Activated CD4-positive, alpha-beta T cell treated with anti-CD3 and anti-CD28 coated beads for 1 hour (primary cell): ENCODE results near the gene MYO18A.

Experiments used
- DNase-seq: peaks from one replicate; pipeline ENCODE4 v3.0.0-alpha.2; 2020

The MYO18A gene

DNA sequence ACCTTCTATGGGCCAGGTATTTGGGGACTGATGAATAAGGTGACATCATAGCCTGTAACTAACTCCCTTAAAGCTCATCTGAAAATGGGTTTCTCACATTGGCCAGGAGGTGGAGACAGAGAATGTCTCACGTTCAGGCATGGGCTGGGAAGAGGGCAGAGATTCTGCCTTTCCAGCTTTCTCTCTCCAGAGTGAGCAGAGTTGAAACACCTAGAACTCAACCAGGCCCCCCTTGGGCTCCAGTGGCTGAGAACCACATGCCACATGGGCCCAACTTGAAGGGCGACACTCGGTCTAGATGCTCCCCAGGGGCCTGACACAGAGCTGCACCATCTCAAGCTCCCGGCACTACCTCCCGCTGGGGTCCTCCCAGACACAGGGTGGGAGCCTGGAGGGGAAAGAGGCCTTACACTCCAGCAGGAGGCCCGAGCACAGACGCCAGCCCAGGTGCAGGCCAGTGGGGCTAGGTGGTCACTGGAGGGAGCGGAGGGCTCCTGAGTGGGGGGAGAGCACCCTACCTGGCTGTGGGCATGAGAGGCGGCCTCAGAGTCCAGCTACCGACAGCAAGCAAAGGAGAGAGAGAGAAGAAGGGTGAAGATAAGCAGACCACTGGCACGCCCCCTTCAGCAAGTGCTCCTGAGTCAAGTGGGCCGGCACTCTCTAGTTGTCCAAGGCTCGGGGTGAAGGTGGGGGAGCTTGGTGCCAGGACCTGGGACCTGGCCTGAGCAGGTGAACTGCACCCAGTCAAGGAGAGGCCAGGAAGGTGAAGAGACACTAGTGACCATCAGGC is 55.9 kb downstream of the MYO18A start:
- DNase-seq = no peak

DNA sequence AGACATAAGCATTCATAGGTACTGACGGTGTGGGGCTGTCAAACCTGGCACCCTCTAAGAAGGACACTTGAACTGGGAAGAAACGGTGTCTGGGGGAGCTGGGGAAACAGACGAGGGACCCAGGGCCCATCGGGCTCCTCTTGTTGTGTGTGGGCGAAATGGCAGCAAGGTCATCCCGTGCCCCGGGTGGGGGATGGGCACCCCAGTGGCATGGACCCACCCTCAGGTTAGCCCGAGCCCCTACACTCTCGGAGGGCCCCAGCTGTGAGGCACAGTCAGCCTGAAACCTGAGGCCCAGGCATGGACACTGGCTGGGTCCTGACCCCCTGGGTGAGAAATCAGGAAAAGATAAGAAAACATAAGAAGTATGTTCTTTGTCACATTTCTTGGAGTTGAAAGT is 57.1 kb downstream of the MYO18A start:
- DNase-seq = no peak

DNA sequence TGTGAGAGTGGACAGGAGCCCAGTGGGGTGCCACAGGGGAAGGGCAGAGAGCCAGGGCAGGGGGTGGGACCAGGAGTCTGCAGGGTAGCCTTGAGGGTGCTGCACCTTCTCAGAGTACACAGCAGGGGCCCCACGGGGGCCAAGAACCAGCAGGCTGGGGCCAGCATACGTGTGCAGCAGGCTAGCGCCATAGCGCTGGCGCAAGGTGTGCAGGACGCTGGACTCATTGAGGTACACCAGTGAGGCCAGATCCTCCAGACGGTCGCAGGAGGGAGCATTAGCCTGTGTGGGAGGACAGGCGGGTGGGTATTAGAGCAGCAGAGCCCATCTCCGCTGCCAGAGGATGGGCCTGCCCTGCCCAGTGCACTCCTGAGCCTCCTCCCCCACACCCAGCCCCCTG is 58.8 kb downstream of the MYO18A start:
- no peak for DNase-seq

DNA sequence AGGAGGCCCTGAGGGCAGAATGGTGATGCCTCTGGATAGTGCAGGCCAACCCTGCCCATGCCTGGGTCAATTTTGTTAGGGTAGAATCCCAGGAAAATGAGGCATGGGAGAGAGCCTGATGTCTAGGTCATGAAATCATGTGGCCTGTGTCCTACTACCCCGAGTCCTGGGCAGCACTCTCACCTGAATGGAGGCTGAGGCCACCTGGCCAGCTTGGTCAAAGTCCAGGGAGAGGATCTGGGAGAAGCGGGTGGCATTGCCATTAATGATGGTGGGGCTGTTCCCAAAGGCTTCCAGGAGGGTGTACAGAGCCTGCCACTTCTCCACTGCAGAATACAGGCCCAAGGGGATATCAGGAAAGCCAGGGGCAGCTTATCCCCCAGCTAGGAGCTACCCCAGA is 59.8 kb downstream of the MYO18A start:
- DNase-seq = no peak

DNA sequence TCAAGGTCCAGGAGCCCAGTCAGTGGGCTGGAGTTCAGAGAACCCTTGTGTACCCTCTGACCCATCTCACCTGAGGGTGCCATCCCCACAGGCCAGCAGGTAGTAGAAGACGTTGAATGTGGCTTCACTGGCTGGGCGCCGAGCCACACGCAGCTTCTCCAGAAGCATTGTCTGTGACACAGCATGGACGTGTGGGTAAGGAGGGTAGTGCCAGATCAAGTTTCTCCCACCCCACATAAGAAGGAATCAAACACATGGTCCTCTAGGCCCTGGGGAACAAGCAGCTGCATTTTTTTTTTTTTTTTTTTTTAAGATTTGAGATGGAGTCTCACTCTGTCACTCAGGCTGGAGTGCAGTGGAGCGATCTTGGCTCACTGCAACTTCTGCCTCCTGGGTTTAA is 60.9 kb downstream of the MYO18A start:
- DNase-seq = no peak

DNA sequence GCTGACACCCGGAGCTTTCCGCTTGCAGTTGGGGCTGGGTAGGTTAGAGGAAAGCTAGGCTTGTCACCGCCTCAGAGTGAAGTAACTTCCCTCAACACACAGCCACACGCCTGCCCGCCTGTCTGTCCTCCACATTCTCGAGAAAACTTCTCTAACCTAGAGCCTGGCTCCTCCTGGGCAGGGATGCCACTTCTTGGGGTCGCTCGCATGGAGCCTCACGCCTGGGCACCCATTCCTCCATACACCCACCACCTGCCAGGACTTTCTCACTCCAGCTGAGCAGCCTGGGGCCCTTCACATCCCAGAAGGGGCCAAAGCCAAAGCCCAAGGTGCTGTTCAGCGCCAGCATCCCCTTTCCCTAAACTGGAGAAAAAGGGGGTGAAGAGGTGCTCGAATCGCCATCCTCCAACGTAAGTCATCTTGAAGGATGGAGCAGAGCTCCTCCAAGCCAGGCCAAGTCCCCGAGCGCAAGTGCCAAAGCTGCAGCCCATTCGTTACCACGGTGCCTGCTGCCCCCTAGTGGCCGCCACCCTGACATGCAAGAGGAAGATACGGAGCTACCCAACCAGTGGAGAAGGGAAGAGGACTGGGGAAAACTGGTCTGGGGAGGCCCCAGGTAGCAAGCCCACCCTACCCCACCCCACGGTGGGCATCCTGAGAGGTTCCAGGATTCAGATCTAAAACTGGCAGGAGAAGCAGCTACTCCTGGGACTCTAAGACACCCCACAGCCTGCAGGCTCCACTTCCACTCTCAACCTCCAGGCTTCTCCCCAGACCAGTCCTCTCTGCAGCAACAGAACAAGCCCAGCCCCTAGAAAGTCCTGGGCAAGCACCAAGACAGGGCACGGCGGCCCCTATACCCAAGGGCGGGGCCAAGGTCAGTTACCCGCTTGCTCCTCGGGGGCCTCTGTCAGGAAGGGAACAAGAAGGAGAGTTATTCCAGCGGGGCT is 63.1 kb downstream of the MYO18A start:
- DNase-seq = peak; percentile 67

DNA sequence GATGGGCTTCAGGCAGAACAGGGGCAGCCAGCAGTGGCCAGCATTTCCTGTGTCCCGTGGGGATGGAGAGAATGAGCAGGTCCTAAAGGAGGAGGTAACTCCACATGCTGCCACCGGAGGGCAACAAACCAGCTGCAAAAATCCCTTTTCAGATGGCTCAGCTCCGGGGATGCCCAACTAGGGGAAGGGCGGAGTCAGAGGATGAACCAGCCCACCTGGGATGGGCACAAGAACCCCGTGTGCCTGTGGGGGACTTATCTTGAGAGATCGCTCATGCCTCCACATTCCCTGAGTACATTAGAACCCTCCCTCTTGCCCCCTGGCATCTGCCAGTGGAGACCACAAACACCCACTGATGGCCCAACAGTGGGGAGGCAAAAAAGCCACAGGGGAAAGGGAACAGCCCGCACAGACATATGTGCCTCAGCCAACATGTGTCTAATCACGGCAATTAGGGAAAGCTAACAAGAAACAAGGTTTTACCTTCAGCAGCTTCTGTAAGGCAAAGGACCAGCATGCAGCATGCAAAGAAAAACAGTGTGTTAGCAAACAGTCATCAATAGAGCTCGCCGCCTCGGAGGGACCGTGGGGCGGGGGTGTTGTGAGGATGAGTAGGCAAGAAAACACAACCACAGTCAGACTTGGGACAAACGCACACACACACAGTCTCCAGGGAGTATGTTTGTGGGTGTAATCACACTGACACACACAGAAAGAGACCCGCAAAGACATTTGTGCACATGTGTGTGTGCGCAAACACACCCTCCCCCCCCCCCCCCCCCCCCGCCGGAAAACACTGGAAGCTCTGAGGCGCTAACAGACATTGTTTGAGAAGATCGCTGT is 64.0 kb downstream of the MYO18A start:
- DNase-seq = peak; percentile 21

DNA sequence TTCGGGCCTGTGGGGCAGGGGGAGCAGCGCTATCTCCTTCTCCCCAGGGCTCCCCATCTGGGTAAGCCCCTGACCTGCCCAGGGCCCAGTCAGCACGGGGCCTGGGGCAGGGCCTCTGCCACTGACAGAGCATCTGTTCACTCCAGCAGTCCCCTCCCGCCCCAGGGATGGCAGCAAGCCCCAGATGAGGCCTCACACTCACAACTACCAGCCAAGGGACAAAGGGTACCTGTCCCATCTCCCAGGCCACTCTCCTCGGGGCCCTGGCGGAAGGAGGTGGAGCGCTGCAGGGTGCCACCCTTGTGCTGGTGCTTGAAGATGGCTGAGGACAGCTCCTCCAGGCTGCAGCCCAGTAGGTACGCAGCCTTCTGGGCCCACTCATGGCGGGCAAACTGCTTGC is 64.8 kb downstream of the MYO18A start:
- no peak for DNase-seq

DNA sequence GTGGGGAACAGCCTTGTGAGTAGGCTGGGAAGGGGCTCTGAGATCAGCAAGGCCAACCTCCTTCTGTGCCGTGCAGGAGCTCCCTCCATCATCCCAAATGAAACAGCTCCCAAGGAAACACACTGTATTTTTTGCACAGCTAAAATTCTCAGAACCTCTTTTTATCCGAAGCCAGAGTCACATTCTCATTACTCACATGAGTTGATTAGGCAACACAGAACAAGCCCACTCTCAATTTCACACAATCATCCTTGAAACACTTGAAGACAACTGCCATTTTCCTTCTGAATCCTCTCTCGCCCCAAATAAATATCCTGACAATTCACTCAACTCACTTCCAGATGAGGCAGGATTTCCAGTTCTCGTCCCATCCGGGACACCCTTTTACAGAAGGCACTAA is 66.1 kb downstream of the MYO18A start:
- no peak for DNase-seq

DNA sequence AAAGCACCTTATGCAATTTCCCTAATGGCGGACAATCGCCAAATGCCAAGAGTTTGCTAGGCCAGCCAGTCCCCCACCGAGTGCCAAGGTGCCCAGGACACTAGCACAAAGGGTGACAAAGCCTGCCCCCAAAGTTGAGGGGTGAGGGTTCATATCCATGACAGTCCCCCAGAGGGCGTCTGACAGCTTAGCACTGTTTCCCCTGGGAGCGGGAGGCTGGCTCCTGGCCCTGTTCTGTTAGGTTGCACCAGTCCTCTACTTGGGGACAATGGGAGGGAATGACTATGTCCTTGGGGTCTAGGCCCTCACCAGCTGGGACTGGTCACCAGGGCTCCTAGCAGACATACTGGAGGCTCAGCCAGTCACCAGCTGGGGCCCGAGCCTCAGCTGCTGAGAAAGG is 66.9 kb downstream of the MYO18A start:
- no peak for DNase-seq

DNA sequence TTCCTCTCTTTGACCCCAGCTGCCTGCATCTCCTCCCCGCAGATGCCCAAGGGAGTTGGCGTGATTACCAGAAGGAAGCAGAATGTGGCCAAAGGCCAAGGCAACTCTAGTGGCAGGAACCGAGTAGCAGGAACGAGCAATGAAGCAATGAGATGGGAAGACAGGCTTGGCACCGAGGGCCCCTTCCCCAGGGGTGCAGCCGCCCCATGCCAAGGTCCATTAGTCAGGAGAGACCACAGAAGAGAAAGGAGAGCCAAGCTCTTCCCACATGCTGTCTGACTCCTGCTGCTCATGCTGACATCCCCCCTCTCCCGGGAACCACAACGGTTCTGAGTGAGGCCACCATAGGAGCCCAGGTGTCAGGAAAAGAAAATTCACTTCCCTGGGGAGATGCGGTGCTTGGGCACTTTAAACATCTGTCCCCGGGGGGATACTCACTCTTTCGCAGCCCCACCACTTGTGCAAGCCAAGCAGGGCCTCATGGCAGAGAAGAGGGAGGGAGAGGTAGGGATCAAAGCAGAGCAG is 67.4 kb downstream of the MYO18A start:
- no peak for DNase-seq

DNA sequence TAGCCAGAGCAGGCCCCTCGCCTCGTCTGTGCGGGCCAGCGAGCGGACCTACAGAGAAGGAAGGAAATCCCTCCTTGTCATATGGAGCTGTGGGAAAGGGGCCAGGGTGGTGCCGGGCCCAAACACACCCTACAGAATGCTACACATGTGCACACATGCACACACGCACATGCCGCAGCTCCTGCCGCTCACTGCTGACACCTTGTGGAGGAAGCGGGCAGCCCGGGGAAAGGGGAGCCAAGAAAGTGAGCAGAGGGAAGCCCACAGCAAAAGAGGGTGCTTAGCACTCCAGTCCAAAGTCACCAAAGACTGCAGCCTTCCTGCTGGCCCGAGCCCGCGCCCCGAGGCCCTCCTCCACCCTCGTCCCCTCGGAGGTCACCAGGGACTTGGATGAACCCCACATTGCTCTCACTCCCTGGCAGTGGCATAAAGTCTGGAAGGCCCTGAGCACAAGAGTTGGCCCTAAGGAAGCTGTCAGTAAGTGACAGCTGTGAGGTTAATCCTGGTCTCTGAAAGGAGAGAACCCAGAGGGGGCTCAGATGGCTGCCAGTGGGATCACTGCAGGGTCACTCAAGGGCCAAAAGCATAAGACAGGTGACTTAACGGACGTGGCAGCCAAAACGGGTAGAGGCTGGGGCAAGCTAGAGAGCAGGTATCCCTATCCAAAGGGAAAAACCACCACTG is 68.2 kb downstream of the MYO18A start:
- peak; percentile 48 for DNase-seq

DNA sequence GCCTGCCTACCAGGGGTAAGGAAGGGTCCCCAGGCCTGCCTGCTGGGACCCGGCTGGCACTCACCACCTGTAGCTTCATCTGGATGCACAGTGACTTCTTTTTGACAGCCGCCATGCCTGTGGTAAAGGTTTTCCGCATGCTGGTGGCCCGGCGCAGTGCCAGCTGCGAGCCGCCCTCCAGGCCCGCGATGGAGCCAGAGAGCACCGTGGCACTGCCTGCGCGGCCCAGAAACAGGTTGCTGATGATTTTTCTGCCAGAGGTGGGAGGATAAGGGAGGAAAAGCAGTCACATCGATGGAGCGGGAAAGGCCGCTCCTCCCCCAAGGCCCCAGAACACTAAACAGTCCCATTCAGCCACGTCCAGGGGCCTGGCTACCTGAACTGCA is 69.8 kb downstream of the MYO18A start:
- no peak for DNase-seq

DNA sequence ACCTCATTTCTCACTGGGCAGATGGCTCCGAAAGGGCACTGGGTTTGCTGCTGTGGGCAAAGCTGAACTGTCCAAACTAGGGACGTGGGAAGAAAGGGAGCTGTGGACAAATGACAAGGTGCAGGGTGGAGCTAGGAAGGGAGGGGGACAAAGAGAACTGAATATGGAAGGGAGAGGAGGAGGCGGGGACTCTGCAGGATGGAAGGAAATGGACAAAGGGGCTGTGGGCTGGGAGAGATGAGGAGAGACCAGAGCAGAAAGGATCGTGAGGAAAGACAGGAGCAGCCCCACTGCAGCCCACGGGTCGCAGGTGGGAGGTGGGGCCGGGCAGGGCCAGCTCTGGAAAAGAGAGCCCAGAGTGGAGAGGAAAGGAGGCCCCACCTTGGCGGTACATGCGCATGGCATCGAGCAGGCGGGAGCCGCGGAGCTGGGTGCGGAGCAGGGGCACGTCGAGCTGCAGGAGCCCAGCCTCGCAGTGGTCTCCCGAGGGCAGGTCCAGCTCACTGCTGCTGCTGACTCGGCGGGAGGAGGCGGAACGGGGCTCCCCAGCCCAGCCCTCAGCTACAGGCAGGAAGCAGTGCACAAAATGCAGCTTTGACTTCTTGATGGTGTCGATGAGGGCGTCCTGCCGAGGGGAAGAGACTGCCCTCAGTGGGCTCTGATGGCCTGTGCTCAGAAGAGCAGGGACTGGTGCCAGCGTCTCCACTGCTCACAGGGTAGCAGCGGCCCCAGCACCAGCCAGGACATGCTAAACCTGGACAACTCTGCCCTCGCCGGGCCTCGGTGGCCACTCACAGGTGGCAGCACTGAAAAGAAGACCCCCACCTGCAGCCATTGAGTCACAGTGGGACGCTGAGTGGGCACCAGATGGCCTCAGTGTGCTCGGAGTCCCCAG is 70.5 kb downstream of the MYO18A start:
- no peak for DNase-seq

DNA sequence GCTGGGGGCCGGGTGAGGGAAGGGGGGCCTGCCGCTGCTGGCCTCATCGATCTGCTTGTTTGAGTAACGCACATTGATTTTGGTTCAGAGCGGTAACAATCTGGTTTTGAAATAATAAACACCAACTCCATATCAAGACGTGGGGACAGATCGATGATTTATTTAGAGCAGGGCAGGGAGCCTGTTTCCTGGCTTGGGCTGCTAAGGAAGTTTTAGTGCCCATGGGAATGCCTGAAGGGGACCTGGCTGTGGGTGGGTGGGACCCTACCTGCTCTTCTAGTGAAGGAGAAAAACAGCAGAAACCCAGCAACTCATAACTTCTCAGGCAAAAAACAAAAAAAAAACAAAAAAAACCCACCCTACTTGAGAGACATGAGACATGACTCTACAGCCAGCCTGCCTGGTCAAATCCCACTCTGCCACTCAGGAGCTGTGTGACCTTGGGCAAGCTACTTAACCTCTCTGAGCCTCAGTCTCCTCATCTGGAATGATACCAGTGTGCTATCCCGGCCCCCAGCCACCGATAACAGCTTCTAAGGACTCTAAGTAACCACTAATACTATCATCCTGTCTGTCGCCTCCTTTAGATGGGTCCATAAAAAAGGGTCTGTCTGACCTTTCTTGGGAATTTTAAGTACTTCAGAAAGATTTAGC is 71.2 kb downstream of the MYO18A start:
- DNase-seq = no peak

DNA sequence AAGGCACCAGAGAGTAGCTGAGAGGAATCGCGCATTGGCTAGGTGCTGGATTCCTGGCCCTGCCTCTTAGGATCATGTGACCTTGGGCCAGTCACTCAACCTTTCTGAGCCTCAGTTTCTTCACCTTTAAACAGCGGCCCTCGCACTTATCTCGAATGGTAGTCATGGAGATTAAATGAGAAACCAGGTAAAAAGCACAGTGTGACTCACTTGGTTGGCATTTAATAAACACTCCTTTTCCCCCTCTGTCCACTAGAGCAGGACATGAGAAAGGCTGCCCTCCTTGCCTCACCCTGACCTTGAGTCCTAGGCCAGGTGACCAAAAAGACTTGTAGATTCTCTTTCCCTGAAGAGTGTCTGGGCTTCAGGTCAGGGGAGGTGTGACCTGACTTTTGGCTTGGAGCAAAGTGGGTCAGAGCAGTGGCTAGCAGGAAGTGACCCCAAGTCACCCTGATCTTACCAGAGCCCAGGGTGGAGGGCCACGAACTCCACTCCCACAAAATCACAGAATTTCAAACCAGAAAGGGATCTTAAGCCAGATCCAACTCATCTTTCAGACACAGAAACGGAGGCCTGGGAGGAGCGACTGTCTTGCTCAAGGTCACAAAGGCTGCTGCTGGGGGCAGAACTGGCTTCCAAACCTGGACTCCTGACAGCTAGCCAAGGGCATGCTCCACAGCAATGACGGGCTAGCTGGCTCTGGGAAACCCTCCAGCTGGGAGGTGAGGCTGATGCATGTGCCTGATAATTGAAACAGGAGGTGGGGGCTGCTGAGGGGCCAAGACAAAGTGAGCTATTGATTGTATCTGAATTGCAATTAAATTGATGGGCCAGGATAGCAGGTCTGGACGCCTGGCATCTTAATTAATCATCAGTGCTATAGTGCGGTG is 72.0 kb downstream of the MYO18A start:
- no peak for DNase-seq

DNA sequence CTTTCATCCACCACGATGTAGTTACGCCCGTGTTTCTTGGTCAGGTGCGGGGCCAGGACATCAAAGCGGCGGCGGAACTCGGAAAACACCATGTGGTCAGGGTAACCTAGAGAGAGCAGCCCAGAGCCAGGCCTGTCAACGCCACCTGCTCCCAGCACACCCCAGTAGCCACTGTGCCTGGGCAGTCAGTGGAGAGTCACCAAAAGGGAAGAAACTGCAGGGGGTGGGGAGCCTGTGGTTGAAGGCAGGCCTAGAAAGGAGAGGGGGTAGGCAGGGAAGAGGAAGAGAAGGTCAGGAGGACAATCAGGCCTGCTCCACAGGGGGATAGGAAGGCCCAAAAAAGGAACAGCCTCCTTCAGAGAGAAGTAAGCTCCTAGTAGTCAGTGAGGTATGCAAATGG is 73.1 kb downstream of the MYO18A start:
- DNase-seq = no peak

DNA sequence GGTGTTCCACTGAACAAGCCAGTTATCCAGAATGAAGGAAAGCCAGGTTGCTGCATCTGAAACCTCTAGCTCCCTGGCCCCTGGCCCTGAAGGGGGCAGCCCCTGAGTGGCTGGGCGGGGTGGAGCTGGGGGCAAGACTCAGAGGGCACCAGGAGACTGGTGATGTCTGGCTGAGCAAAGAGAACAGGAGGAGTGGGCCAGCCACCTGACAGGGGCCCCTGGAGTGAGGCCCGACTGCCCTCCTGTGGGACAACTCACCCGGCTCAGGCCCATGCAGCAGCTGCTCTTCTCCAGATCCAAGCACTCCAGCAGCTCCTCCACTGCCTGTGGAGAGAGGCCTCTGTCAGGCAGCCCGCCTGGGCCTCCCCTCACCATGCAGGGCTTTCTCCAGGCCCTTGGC is 76.9 kb downstream of the MYO18A start:
- no peak for DNase-seq

DNA sequence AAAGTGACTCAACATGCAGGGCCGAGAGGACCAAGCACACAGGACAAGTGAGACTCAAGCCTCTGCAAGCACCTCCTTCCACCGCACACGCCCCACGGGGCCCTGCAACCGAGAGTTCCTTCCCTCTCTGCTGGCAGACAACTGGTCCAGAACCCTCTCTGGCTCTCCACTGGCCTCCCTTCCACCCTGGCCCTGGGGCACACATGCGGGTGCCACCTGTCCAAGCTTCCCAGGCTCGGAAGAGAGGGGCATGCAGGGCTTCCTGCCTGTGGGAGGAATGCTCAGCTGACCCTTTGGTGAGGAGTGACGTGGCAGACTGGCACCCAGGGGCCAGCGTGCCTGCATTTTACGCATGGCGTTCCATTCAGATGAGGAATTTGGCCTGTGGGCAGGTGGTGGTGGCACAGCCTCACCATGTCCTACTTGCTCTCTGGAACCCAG is 77.4 kb downstream of the MYO18A start:
- DNase-seq = no peak

DNA sequence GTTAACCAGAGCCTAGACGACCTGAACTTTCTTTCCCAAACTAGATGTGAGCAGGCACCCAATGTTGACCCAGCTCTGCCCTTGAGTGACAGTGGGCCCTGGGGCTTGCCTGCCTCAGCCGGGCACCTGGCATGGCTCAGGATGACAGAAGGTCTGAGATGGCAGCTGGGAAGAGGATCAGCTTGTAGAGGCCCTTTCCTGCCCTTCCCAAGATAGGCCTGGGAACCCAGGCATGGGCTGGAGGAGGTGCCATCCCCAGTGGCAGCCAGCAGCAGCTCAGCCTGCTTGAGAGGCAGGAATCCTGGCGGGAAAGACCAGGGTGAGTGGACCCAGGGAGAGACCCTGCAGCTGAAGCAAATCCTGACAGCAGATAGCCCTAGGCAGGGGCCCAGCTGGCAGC is 78.2 kb downstream of the MYO18A start:
- no peak for DNase-seq
